ENCODE measurements around the gene ACBD5. TPM values are rescaled to one million over a fixed set of nuclear protein-coding genes. Genes with fewer than 3 reads are reported as not detected.
A peak's percentile ranks its signal among the peaks of the same experiment; 100 is the strongest.
"Not testable (repeated sequence)": the region's sequence is repeated elsewhere in the genome, so short reads cannot be mapped to it uniquely, and the experiment has no call there.

Gene ACBD5
- total RNA-seq, 1 donor from 2014 or later = 22.0 TPM

GRCh38 chr10:27248215-27248614 is 7.6 kb upstream of the ACBD5 start:
- Mint-ChIP-seq H3K27me3 (ENCODE audit: insufficient read depth) (no peaks in the 10 kb centered on the region), H3K4me1 (ENCODE audit: low read depth) (peaks cover 15% of the 10 kb centered on the region), H3K4me3 (no peak overlapping the region), H3K9me3 (no peaks in the 10 kb centered on the region), H3K27ac (no peak overlapping the region), H3K36me3 (ENCODE audit: low read depth) (peaks cover 4% of the 10 kb centered on the region)
- no peak for DNase-seq (ENCODE audit: low spot score)
- intact Hi-C loops (cut with micrococcal nuclease) = no loop called here

GRCh38 chr10:27247441-27247840 is 6.8 kb upstream of the ACBD5 start:
- Mint-ChIP-seq H3K27ac (no peak overlapping the region), H3K4me3 (no peak overlapping the region), H3K9me3 (no peaks in the 10 kb centered on the region), H3K36me3 (ENCODE audit: low read depth) (peaks cover 7% of the 10 kb centered on the region), H3K27me3 (ENCODE audit: insufficient read depth) (no peaks in the 10 kb centered on the region), H3K4me1 (ENCODE audit: low read depth) (peaks cover 21% of the 10 kb centered on the region)
- no peak for DNase-seq (ENCODE audit: low spot score)
- intact Hi-C loops (cut with micrococcal nuclease) = no loop called here

DNA sequence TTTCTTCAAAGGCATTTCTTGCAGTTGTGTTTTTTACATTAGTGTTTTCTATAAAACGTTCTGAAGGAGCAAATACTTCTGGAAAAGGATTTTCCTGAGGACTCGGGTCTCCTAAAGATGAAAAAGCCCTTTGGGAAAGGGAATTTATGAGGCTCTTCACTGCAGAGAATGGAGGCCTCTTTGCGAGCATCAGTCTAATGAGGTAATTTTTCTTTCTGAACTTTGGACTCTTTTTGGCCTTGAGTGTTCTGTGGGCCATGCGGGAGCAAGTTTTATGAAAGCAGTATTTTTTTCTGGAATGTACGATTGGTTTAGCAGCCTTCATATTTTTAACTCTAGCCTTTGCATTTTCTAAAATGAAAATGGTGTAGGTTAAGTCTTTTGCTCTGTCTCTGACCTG is 6.4 kb upstream of the ACBD5 start:
- H3K27me3 Mint-ChIP-seq (ENCODE audit: insufficient read depth) = no peaks in the 10 kb centered on the region
- H3K9me3 Mint-ChIP-seq = no peaks in the 10 kb centered on the region
- intact Hi-C loops (cut with micrococcal nuclease) = no loop called here
- peaks cover 21% of the 10 kb centered on the region for H3K4me1 Mint-ChIP-seq (ENCODE audit: low read depth)
- no peak overlapping the region for H3K27ac Mint-ChIP-seq
- no peak overlapping the region for H3K4me3 Mint-ChIP-seq
- H3K36me3 Mint-ChIP-seq (ENCODE audit: low read depth) = peaks cover 7% of the 10 kb centered on the region
- DNase-seq (ENCODE audit: low spot score) = no peak

GRCh38 chr10:27245836-27246235 is 5.2 kb upstream of the ACBD5 start:
- intact Hi-C loops (cut with micrococcal nuclease) = no loop called here
- Mint-ChIP-seq H3K4me3 (no peak overlapping the region), H3K9me3 (no peaks in the 10 kb centered on the region), H3K27me3 (ENCODE audit: insufficient read depth) (no peaks in the 10 kb centered on the region), H3K4me1 (ENCODE audit: low read depth) (peaks cover 21% of the 10 kb centered on the region), H3K36me3 (ENCODE audit: low read depth) (peaks cover 7% of the 10 kb centered on the region), H3K27ac (no peak overlapping the region)
- DNase-seq (ENCODE audit: low spot score) = no peak

- no peaks in the 10 kb centered on the region for H3K27me3 Mint-ChIP-seq (ENCODE audit: insufficient read depth)
- no peak overlapping the region for H3K27ac Mint-ChIP-seq
- no peak for DNase-seq (ENCODE audit: low spot score)
- H3K9me3 Mint-ChIP-seq = no peaks in the 10 kb centered on the region
- no peak overlapping the region for H3K4me3 Mint-ChIP-seq
- peaks cover 21% of the 10 kb centered on the region for H3K4me1 Mint-ChIP-seq (ENCODE audit: low read depth)
- H3K36me3 Mint-ChIP-seq (ENCODE audit: low read depth) = peaks cover 7% of the 10 kb centered on the region
- intact Hi-C loops (cut with micrococcal nuclease) = loop anchor here (5.0 kb wide), 2 partner anchors 758 to 803 kb away; no protein-coding TSS in a partner anchor
Observed at GRCh38 chr10:27244976-27245375, 4.4 kb upstream of the ACBD5 start.

DNA sequence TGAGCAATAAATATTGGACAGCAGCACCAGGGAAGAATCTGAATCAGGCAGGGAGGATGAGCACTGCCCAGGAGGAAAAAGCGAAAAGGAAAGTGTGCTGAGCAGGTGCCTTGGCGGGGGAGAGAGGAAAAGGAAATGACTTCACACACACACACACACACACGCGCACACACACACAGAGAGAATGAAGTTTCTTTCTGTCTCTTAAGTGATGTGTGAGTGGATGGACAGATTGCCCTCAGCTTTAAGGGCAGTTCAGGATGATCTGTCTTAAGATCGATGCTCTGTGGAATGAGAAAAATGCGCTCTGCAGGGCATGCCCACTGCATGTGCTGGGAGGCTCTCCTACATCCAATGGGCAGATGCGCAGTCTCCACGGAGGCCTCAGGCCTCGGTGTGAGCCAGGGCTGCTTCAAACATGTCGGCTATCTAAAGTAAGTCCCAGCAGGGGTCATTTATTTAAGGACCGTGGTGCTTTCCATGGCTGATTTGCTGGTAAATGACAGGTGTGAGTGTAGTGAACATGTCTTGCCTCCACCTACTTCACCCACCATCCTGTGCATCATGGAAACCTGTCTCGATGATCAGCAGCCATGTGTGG is 2.5 kb upstream of the ACBD5 start:
- intact Hi-C loops (cut with micrococcal nuclease) = loop anchor here (1.0 to 5.0 kb wide), 13 partner anchors 9 to 1290 kb away; partner anchors contain the start of genes ABI1, PDSS1, RAB18 and WAC
- H3K4me3 Mint-ChIP-seq = peak overlapping the region; percentile 89
- peak; percentile 60 for DNase-seq (ENCODE audit: low spot score)
- H3K36me3 Mint-ChIP-seq (ENCODE audit: low read depth) = peaks cover 9% of the 10 kb centered on the region
- H3K4me1 Mint-ChIP-seq (ENCODE audit: low read depth) = peaks cover 29% of the 10 kb centered on the region
- no peaks in the 10 kb centered on the region for H3K9me3 Mint-ChIP-seq
- peak overlapping the region; percentile 93 for H3K27ac Mint-ChIP-seq
- H3K27me3 Mint-ChIP-seq (ENCODE audit: insufficient read depth) = no peaks in the 10 kb centered on the region

- DNase-seq (ENCODE audit: low spot score) = no peak
- no peaks in the 10 kb centered on the region for H3K27me3 Mint-ChIP-seq (ENCODE audit: insufficient read depth)
- H3K27ac Mint-ChIP-seq = peak overlapping the region; percentile 93
- H3K4me3 Mint-ChIP-seq = peak overlapping the region; percentile 89
- peaks cover 9% of the 10 kb centered on the region for H3K36me3 Mint-ChIP-seq (ENCODE audit: low read depth)
- no peaks in the 10 kb centered on the region for H3K9me3 Mint-ChIP-seq
- H3K4me1 Mint-ChIP-seq (ENCODE audit: low read depth) = peaks cover 29% of the 10 kb centered on the region
- intact Hi-C loops (cut with micrococcal nuclease) = loop anchor here (1.0 to 5.0 kb wide), 9 partner anchors 88 to 1290 kb away; partner anchors contain the start of genes ABI1, PDSS1, RAB18 and WAC
Observed at GRCh38 chr10:27242473-27242950, 1.9 kb upstream of the ACBD5 start.

- no peaks in the 10 kb centered on the region for H3K9me3 Mint-ChIP-seq
- intact Hi-C loops (cut with micrococcal nuclease) = loop anchor here (1.0 to 5.0 kb wide), 9 partner anchors 88 to 1291 kb away; partner anchors contain the start of genes ABI1, PDSS1, RAB18 and WAC
- peak; percentile 87 for DNase-seq (ENCODE audit: low spot score)
- H3K4me3 Mint-ChIP-seq = peak overlapping the region; percentile 89
- H3K4me1 Mint-ChIP-seq (ENCODE audit: low read depth) = peaks cover 29% of the 10 kb centered on the region
- peak overlapping the region; percentile 93 for H3K27ac Mint-ChIP-seq
- H3K27me3 Mint-ChIP-seq (ENCODE audit: insufficient read depth) = no peaks in the 10 kb centered on the region
- peaks cover 9% of the 10 kb centered on the region for H3K36me3 Mint-ChIP-seq (ENCODE audit: low read depth)
Observed at GRCh38 chr10:27241652-27242472, 1.3 kb upstream of the ACBD5 start.

DNA sequence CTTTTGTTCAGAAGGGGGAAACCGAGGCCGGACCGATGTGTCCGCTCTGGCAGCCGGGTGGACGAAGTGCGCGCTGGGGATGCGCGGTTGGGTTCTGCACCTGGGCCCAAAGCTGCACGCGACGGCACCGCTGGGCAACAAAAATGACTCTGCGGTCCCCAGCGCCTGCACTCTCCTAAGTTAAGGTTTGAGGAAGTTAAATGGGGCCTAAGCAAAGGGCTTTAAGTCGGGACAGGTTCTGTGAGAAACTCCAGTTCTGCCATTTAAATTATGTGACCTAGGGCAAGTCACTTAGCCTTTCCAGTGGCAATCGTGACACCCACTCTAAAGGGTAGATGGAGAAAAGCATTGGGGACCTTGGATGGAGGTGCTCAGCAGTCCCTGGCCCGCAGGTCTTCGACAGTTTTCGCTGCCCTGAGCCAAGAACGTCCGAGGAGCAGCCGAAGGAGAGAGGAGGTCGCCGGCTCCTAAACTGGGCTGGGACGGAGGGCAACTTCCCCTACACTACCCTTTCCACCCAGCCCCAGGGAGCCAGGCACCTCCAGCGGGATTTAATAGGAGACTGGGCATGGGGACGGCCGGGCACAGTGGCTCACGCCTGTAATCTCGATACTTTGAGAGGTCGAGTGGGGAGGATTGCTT is 534 bp upstream of the ACBD5 start:
- Mint-ChIP-seq H3K27me3 (ENCODE audit: insufficient read depth) (no peaks in the 10 kb centered on the region), H3K4me1 (ENCODE audit: low read depth) (peaks cover 29% of the 10 kb centered on the region), H3K4me3 (peak overlapping the region; percentile 89), H3K36me3 (ENCODE audit: low read depth) (peaks cover 9% of the 10 kb centered on the region), H3K27ac (peak overlapping the region; percentile 93), H3K9me3 (no peaks in the 10 kb centered on the region)
- intact Hi-C loops (cut with micrococcal nuclease) = loop anchor here (5.0 kb wide), 2 partner anchors 754 to 799 kb away; no protein-coding TSS in a partner anchor
- no peak for DNase-seq (ENCODE audit: low spot score)

DNA sequence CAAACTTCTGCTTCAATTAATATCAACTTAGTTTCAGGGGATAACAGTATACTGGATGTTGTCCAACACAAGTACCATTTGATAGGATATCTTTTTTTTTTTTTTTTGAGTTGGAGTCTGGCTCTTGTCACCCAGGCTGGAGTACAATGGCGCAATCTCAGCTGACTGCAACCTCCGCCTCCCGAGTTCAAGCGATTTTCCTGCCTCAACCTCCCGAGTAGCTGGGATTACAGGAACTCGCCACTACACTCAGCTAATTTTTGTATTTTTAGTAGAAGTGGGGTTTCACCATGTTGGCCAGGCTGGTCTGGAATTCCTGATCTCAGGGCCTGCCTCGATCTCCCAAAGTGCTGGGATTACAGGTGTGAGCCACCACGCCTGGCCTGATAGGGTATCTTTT is 3.1 kb downstream of the ACBD5 start:
- intact Hi-C loops (cut with micrococcal nuclease); H3K4me1 Mint-ChIP-seq (ENCODE audit: low read depth); H3K27ac Mint-ChIP-seq; H3K9me3 Mint-ChIP-seq; H3K27me3 Mint-ChIP-seq (ENCODE audit: insufficient read depth); H3K36me3 Mint-ChIP-seq (ENCODE audit: low read depth); DNase-seq (ENCODE audit: low spot score); H3K4me3 Mint-ChIP-seq: not testable (repeated sequence)

DNA sequence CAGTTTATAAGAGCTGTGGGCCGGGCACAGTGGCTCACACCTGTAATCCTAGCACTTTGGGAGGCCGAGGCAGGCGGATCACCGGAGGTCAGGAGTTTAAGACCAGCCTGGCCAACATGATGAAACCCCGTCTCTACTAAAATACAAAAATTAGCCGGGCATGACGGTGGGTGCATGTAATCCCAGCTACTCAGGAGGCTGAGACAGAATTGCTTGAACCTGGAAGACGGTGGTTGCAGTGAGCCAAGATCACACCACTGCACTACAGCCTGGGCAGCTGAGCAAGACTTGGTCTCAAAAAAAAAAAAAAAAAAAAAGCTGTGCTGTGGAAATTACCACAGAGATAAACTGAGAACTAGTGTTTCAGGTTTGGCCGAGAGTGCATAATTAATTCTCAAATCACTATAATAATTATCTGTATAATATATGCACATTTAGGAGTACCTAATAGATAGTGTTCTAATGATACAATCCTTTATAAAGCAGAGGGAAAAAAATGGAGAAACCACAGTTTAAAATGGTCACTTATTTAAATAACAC is 3.9 kb downstream of the ACBD5 start:
- not testable (repeated sequence) for H3K27ac Mint-ChIP-seq

GRCh38 chr10:27235706-27236105 is 4.9 kb downstream of the ACBD5 start:
- no peaks in the 10 kb centered on the region for H3K27me3 Mint-ChIP-seq (ENCODE audit: insufficient read depth)
- intact Hi-C loops (cut with micrococcal nuclease) = no loop called here
- no peaks in the 10 kb centered on the region for H3K9me3 Mint-ChIP-seq
- no peak overlapping the region for H3K27ac Mint-ChIP-seq
- DNase-seq (ENCODE audit: low spot score) = no peak
- no peak overlapping the region for H3K4me3 Mint-ChIP-seq
- H3K4me1 Mint-ChIP-seq (ENCODE audit: low read depth) = peaks cover 8% of the 10 kb centered on the region
- H3K36me3 Mint-ChIP-seq (ENCODE audit: low read depth) = peaks cover 15% of the 10 kb centered on the region

More for the DNA sequence above, 3.9 kb downstream of the ACBD5 start:
- H3K36me3 Mint-ChIP-seq (ENCODE audit: low read depth); H3K4me1 Mint-ChIP-seq (ENCODE audit: low read depth); DNase-seq (ENCODE audit: low spot score); intact Hi-C loops (cut with micrococcal nuclease); H3K9me3 Mint-ChIP-seq; H3K27me3 Mint-ChIP-seq (ENCODE audit: insufficient read depth); H3K4me3 Mint-ChIP-seq: not testable (repeated sequence)

All from activated T-helper 1 cell treated with anti-CD3 and anti-CD28 coated beads, Interleukin-12 subunit alpha, Interleukin-12 subunit beta, Interleukin-2, Interleukin-4 antibody, amounts not matched to agents 30 ng/mL and 10 ng/mL and 1 ng/mL, durations not matched to agents 14 hours and 24 hours and 36 hours (primary cell).